ENCODE data around the gene COL5A3. TPM values are rescaled to one million over a fixed set of nuclear protein-coding genes. Genes with fewer than 3 reads are reported as not detected.

Gene COL5A3
- total and polyA plus RNA-seq, 2 experiments from 2014 or later: 1.0 to 1.2 TPM

DNA sequence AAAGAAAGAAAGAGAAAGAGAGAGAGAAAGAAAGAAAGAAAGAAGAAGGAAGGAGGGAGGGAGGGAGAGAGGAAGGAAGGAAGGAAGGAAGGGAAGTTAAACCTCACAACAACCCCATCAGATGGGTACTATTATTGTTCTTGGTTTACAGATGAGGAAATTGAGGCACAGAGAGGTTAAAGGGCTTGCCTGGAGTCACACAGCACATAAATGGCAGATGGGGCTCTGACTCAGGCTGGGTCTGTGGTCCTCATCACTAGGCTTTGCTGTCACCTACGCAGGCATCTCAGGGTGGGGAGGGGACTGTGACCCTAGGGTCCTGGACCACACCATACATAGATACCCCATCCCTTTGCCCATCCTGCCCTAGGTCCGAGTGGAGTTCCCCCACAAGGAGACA is 39.3 kb upstream of the COL5A3 start:
- H3K36me3 ChIP-seq (ENCODE audit: insufficient read depth): no peaks in the 10 kb centered on the region
- H3K27ac ChIP-seq (ENCODE audit: low read depth): no peak overlapping the region
- H3K9me2 ChIP-seq (ENCODE audit: insufficient read depth): no peaks in the 10 kb centered on the region
- H3K4me1 ChIP-seq (ENCODE audit: insufficient read depth): no peaks in the 10 kb centered on the region
- Mint-ChIP-seq H3K4me3 (no peak overlapping the region), H3K27me3 (ENCODE audit: insufficient read depth, low read depth, poor library complexity) (peaks cover 6% of the 10 kb centered on the region), H3K9me3 (peaks cover 9% of the 10 kb centered on the region; the same call in 2 of the 3 replicates), H3K4me1 (no peaks in the 10 kb centered on the region), H3K36me3 (ENCODE audit: low read depth) (no peaks in the 10 kb centered on the region), H3K27ac (no peak overlapping the region)
- H3K27me3 ChIP-seq (ENCODE audit: insufficient read depth): no peaks in the 10 kb centered on the region
- ATAC-seq: no peak
- no peak overlapping the region for H3K4me2 ChIP-seq
- no peaks in the 10 kb centered on the region for H4K20me1 ChIP-seq (replicated peaks; ENCODE audit: insufficient read depth)
- H3K79me2 ChIP-seq (replicated peaks; ENCODE audit: insufficient read depth): no peaks in the 10 kb centered on the region
- TF ChIP-seq, protein P1, sequence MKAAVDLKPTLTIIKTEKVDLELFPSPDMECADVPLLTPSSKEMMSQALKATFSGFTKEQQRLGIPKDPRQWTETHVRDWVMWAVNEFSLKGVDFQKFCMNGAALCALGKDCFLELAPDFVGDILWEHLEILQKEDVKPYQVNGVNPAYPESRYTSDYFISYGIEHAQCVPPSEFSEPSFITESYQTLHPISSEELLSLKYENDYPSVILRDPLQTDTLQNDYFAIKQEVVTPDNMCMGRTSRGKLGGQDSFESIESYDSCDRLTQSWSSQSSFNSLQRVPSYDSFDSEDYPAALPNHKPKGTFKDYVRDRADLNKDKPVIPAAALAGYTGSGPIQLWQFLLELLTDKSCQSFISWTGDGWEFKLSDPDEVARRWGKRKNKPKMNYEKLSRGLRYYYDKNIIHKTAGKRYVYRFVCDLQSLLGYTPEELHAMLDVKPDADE (IDR thresholded peaks at IDR 0.05): no peak
- TF ChIP-seq NANOG (IDR thresholded peaks at IDR 0.05; ENCODE audit: borderline replicate concordance) (no peak), ZNF114 (CRISPR knock-in tag; IDR thresholded peaks at IDR 0.05) (no peak), EZH2 (IDR thresholded peaks at IDR 0.05; ENCODE audit: low read depth, unreplicated experiment) (no peak), ZNF331 (CRISPR knock-in tag; IDR thresholded peaks at IDR 0.05; ENCODE audit: low read depth) (no peak), EZH2phosphoT487 (IDR thresholded peaks at IDR 0.05; ENCODE audit: unreplicated experiment) (no peak), POLR2AphosphoS5 (IDR thresholded peaks at IDR 0.05; ENCODE audit: low read depth) (no peak), STAT1 (IDR thresholded peaks at IDR 0.05; ENCODE audit: unreplicated experiment) (no peak), JUNB (IDR thresholded peaks at IDR 0.05; ENCODE audit: unreplicated experiment) (no peak), CREB1 (CRISPR knock-in tag; IDR thresholded peaks at IDR 0.05; ENCODE audit: low read depth) (no peak)
- TF ChIP-seq, protein P2, sequence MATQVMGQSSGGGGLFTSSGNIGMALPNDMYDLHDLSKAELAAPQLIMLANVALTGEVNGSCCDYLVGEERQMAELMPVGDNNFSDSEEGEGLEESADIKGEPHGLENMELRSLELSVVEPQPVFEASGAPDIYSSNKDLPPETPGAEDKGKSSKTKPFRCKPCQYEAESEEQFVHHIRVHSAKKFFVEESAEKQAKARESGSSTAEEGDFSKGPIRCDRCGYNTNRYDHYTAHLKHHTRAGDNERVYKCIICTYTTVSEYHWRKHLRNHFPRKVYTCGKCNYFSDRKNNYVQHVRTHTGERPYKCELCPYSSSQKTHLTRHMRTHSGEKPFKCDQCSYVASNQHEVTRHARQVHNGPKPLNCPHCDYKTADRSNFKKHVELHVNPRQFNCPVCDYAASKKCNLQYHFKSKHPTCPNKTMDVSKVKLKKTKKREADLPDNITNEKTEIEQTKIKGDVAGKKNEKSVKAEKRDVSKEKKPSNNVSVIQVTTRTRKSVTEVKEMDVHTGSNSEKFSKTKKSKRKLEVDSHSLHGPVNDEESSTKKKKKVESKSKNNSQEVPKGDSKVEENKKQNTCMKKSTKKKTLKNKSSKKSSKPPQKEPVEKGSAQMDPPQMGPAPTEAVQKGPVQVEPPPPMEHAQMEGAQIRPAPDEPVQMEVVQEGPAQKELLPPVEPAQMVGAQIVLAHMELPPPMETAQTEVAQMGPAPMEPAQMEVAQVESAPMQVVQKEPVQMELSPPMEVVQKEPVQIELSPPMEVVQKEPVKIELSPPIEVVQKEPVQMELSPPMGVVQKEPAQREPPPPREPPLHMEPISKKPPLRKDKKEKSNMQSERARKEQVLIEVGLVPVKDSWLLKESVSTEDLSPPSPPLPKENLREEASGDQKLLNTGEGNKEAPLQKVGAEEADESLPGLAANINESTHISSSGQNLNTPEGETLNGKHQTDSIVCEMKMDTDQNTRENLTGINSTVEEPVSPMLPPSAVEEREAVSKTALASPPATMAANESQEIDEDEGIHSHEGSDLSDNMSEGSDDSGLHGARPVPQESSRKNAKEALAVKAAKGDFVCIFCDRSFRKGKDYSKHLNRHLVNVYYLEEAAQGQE (IDR thresholded peaks at IDR 0.05; ENCODE audit: unreplicated experiment): no peak
- TF ChIP-seq, protein P3, sequence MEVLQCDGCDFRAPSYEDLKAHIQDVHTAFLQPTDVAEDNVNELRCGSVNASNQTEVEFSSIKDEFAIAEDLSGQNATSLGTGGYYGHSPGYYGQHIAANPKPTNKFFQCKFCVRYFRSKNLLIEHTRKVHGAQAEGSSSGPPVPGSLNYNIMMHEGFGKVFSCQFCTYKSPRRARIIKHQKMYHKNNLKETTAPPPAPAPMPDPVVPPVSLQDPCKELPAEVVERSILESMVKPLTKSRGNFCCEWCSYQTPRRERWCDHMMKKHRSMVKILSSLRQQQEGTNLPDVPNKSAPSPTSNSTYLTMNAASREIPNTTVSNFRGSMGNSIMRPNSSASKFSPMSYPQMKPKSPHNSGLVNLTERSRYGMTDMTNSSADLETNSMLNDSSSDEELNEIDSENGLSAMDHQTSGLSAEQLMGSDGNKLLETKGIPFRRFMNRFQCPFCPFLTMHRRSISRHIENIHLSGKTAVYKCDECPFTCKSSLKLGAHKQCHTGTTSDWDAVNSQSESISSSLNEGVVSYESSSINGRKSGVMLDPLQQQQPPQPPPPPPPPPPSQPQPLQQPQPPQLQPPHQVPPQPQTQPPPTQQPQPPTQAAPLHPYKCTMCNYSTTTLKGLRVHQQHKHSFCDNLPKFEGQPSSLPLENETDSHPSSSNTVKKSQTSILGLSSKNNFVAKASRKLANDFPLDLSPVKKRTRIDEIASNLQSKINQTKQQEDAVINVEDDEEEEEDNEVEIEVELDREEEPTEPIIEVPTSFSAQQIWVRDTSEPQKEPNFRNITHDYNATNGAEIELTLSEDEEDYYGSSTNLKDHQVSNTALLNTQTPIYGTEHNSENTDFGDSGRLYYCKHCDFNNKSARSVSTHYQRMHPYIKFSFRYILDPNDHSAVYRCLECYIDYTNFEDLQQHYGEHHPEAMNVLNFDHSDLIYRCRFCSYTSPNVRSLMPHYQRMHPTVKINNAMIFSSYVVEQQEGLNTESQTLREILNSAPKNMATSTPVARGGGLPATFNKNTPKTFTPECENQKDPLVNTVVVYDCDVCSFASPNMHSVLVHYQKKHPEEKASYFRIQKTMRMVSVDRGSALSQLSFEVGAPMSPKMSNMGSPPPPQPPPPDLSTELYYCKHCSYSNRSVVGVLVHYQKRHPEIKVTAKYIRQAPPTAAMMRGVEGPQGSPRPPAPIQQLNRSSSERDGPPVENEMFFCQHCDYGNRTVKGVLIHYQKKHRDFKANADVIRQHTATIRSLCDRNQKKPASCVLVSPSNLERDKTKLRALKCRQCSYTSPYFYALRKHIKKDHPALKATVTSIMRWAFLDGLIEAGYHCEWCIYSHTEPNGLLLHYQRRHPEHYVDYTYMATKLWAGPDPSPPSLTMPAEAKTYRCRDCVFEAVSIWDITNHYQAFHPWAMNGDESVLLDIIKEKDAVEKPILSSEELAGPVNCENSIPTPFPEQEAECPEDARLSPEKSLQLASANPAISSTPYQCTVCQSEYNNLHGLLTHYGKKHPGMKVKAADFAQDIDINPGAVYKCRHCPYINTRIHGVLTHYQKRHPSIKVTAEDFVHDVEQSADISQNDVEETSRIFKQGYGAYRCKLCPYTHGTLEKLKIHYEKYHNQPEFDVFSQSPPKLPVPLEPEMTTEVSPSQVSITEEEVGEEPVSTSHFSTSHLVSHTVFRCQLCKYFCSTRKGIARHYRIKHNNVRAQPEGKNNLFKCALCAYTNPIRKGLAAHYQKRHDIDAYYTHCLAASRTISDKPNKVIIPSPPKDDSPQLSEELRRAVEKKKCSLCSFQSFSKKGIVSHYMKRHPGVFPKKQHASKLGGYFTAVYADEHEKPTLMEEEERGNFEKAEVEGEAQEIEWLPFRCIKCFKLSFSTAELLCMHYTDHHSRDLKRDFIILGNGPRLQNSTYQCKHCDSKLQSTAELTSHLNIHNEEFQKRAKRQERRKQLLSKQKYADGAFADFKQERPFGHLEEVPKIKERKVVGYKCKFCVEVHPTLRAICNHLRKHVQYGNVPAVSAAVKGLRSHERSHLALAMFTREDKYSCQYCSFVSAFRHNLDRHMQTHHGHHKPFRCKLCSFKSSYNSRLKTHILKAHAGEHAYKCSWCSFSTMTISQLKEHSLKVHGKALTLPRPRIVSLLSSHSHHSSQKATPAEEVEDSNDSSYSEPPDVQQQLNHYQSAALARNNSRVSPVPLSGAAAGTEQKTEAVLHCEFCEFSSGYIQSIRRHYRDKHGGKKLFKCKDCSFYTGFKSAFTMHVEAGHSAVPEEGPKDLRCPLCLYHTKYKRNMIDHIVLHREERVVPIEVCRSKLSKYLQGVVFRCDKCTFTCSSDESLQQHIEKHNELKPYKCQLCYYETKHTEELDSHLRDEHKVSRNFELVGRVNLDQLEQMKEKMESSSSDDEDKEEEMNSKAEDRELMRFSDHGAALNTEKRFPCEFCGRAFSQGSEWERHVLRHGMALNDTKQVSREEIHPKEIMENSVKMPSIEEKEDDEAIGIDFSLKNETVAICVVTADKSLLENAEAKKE (CRISPR knock-in tag; IDR thresholded peaks at IDR 0.05): no peak
- TF ChIP-seq, protein P4, sequence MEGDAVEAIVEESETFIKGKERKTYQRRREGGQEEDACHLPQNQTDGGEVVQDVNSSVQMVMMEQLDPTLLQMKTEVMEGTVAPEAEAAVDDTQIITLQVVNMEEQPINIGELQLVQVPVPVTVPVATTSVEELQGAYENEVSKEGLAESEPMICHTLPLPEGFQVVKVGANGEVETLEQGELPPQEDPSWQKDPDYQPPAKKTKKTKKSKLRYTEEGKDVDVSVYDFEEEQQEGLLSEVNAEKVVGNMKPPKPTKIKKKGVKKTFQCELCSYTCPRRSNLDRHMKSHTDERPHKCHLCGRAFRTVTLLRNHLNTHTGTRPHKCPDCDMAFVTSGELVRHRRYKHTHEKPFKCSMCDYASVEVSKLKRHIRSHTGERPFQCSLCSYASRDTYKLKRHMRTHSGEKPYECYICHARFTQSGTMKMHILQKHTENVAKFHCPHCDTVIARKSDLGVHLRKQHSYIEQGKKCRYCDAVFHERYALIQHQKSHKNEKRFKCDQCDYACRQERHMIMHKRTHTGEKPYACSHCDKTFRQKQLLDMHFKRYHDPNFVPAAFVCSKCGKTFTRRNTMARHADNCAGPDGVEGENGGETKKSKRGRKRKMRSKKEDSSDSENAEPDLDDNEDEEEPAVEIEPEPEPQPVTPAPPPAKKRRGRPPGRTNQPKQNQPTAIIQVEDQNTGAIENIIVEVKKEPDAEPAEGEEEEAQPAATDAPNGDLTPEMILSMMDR (conservative IDR thresholded peaks at IDR 0.05; ENCODE audit: low read depth in 2 of 2): no peak
- no peaks in the 10 kb centered on the region for H3F3A ChIP-seq (replicated peaks; ENCODE audit: low read depth)
- DNase-seq (ENCODE audit: low spot score): no peak
- no peak overlapping the region for H2AFZ ChIP-seq
- no peak overlapping the region for H3K4me3 ChIP-seq
